Uterus (tissue), 2 donors: ENCODE measurements around the gene LHPP.

Experiments used
- POLR2A ChIP-seq, 2 donors: fragments of 450-650 bp; IDR thresholded peaks; one replicate each; pipeline ENCODE4 v1.6.1; 2016; ENCODE audit warnings: antibody characterized with exemption in 2 of 2, mild to moderate bottlenecking in 1 of 2, moderate library complexity in 1 of 2
- TF ChIP-seq, protein P1 (sequence below), 4 experiments: fragments of 200-600 bp in 2 of 4; fragments of 450-650 bp in 2 of 4; sonication (generic) in 2 of 4; IDR thresholded peaks; one replicate each; pipeline ENCODE4 v1.5.1; 2016 to 2019; ENCODE audit warnings: antibody characterized with exemption in 4 of 4, mild to moderate bottlenecking in 2 of 4, moderate library complexity in 1 of 4

DNA sequence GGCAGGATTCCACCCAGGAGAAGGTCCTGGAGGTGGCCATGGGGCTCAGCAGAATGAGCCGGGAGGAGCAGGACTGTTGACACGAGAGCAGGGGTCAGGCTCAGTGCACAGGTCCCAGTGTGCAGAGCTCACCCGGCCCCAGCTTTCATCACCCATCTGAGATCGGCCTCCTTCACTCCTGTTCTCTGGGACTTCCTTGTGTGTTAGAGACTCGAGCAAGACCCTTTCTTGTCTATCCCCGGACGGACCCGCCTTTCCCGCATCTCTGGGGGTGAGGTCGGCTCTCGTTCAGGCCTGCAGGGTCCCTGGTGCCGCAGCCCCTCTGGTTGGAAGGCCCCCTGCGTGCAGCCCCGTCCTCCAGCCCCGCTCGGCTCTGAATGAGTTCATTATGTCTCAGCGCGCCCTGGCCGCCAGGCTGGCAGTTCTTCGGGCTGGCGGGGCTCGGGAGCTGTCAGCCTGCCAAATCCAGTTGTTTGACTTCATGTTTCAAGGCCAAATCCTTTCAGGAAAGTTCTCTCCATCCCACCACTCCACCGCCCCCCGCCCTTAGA, 127.9 kb downstream of the LHPP start:
- TF ChIP-seq, protein P1, sequence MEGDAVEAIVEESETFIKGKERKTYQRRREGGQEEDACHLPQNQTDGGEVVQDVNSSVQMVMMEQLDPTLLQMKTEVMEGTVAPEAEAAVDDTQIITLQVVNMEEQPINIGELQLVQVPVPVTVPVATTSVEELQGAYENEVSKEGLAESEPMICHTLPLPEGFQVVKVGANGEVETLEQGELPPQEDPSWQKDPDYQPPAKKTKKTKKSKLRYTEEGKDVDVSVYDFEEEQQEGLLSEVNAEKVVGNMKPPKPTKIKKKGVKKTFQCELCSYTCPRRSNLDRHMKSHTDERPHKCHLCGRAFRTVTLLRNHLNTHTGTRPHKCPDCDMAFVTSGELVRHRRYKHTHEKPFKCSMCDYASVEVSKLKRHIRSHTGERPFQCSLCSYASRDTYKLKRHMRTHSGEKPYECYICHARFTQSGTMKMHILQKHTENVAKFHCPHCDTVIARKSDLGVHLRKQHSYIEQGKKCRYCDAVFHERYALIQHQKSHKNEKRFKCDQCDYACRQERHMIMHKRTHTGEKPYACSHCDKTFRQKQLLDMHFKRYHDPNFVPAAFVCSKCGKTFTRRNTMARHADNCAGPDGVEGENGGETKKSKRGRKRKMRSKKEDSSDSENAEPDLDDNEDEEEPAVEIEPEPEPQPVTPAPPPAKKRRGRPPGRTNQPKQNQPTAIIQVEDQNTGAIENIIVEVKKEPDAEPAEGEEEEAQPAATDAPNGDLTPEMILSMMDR (IDR thresholded peaks at IDR 0.05), result no peak
- TF ChIP-seq POLR2A (IDR thresholded peaks at IDR 0.05), result no peak
